Loucy (cell line): ENCODE data around the gene MRPS35.

Source experiments
- CTCF ChIP-seq: fragments of 200-600 bp; sonication (generic); conservative IDR thresholded peaks from 2 replicates; pipeline ENCODE4 v1.5.1; 2014; ENCODE audit warnings: mild to moderate bottlenecking, antibody characterized with exemption, low read length
- EZH2phosphoT487 ChIP-seq: fragments of 200-600 bp; IDR thresholded peaks from 2 replicates; pipeline ENCODE4 v1.6.1; 2018; ENCODE audit warnings: antibody characterized with exemption, mild to moderate bottlenecking, moderate library complexity, borderline replicate concordance

- TF ChIP-seq CTCF (peak; percentile 23; the same call in 1 of the 2 replicates), EZH2phosphoT487 (no peak)
Measured at GRCh38 chr12:27705263-27705662, 5.4 kb upstream of the MRPS35 start.
